Fibroblast of lung (primary cell): ENCODE measurements around the gene LPP.

Experiments used
- CTCF ChIP-seq, 2 donors: IDR thresholded peaks in 1 of 2; conservative IDR thresholded peaks in 1 of 2; 1 replicate in 1 of 2; 2 replicates in 1 of 2; pipeline ENCODE4 v1.5.1; 2011 to 2012; ENCODE audit warnings: low read length in 2 of 2, control low read depth in 1 of 2, inconsistent platforms in 1 of 2, low read depth in 1 of 2, mild to moderate bottlenecking in 1 of 2
- EZH2 ChIP-seq: IDR thresholded peaks from 2 replicates; pipeline ENCODE4 v1.5.1; 2012; ENCODE audit warnings: low read length, control low read depth, mild to moderate bottlenecking; ENCODE audit errors: missing control alignments

GRCh38 chr3:188691665-188692064 lies 537.7 kb downstream of the LPP start:
- TF ChIP-seq EZH2 (no peak), CTCF (conservative IDR thresholded peaks at IDR 0.05 in 1 of 2, IDR thresholded peaks at IDR 0.05 in 1 of 2; ENCODE audit: low read depth in 1 of 2, low read length in 2 of 2) (no peak)
